GM12872 (cell line): ENCODE measurements around the gene DHRS3.

Experiments
- CTCF ChIP-seq: IDR thresholded peaks from 3 replicates; pipeline ENCODE4 v1.5.1; 2011; ENCODE audit warnings: low read depth, mild to moderate bottlenecking, low read length, moderate library complexity; ENCODE audit not compliant: insufficient read depth

Gene DHRS3

GRCh38 chr1:12604986-12605385 is 13.0 kb downstream of the DHRS3 start:
- TF ChIP-seq CTCF: no peak

- no peak for TF ChIP-seq CTCF
These were observed 13.7 kb downstream of the DHRS3 start for GRCh38 chr1:12604114-12604874.

GRCh38 chr1:12603224-12603623 is 14.8 kb downstream of the DHRS3 start:
- no peak for TF ChIP-seq CTCF

GRCh38 chr1:12602659-12603024 is 15.4 kb downstream of the DHRS3 start:
- no peak for TF ChIP-seq CTCF

GRCh38 chr1:12601700-12602658 is 16.0 kb downstream of the DHRS3 start:
- TF ChIP-seq CTCF: no peak

GRCh38 chr1:12600880-12601633 is 17.0 kb downstream of the DHRS3 start:
- TF ChIP-seq CTCF: peak; percentile 71

GRCh38 chr1:12600335-12600734 is 17.7 kb downstream of the DHRS3 start:
- no peak for TF ChIP-seq CTCF
